Frontal cortex (tissue), 4 donors: ENCODE results near the gene NT5DC1. TPM values are rescaled to one million over a fixed set of nuclear protein-coding genes. Genes with fewer than 3 reads are reported as not detected.

Experiments used
- DNase-seq, 2 donors: peaks; one replicate each; pipeline ENCODE4 v3.0.0; 2012; ENCODE audit warnings: low spot score in 2 of 2
- FAIRE-seq: peaks from 2 replicates; lab custom pipeline; 2012; peaks lifted over from hg19 to GRCh38; lab: Jason Lieb, UNC
- total RNA-seq: library from RNA; depleted of rRNA; stranded (reverse); fragments of >200 nt; gene quantifications from one replicate; pipeline ENCODE4 v1.2.3, GENCODE V29; 2014
- donor health status: control.
- donor health status: control.
- donor health status: control.

The NT5DC1 gene
- total RNA-seq, 1 donor from 2014 or later = 4.5 TPM

DNA sequence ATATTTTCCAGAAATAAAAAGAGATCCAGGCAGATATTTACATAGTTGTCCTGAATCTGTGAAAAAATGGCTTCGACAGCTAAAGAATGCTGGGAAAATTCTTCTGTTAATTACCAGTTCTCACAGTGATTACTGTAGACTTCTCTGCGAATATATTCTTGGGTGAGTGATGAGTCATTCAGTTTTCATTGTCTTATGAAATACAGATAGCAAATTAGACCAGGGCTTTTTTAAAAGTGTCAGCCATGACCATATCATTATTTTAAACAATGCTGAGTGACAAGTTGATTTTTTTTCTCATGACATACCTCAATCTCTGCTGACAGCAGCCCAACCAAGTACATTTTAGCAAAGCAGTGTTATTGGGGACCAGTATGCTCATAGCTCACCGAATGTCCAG is 120.4 kb downstream of the NT5DC1 start:
- no peak for DNase-seq
- no peak for FAIRE-seq

DNA sequence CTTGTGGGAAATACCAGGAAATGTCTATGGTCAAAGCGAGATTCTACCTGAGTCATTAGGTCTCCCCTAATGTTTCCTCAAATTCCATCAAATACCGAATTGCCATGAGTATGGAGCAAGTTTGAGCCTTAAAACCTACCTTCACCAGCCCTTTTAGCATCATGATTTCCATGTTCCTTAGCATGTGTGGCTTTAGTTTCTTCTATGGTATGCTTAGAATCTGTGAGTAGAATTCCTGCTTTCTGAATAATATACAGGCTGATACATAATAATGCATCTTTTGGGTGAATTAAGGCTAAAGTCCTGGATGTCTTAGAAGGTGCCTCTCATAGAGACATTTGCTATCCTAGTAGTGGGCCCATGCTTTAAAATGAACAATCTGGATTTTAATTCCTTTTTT is 121.3 kb downstream of the NT5DC1 start:
- DNase-seq (no peak), FAIRE-seq (no peak)

- DNase-seq (no peak), FAIRE-seq (no peak)
These were observed 122.7 kb downstream of the NT5DC1 start for GRCh38 chr6:116223355-116223754.

DNA sequence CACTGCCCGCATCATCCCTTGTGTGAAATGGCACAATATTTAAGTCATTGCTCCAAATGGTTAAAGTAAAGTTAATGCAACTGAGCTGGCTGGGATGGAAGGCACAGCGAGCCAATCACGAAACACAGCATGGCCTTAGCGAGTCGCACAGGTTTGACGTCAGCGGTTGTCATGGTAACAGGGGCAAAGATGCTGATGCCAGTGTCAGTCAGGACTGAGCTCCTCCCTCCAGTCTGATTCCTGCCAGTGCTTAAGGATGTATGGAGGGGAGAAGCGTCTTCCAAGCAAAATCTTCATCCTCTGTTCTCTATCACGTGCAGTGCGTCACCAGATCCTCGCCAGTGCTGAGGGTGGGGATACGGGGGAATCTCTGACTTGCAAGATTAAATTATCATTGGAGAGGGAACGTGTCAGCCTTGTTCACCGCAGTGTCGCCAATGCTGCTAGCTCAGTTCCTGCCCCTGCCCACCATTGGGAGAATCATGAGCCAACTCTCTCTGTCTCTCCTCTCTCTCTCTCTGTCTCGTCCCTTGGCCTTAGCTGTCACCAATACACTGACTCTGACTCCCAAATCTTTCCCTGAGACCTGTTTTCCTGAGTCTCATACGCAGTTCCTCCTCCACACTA is 128.7 kb downstream of the NT5DC1 start:
- FAIRE-seq (peak; percentile 69), DNase-seq (peak; percentile 62 to 74)

DNA sequence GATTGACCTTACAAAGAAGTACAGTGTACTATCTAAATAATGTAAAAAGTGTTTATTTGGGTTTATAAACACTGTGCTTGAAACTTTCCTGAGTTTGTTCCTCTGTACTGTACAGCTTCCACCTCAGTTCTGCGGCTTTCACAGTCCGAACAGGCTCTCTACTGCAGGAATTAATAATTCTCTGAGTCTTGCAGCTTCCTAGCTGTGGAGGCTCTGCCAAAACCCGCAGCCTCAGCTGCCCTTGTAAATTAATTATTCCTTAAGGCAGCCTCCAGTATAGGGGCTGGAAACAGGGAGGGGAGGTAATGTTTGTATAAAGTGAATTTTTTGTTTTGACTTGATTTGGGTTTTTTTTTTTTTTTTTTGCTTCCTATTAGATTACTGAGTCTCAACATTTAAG is 134.0 kb downstream of the NT5DC1 start:
- FAIRE-seq (no peak), DNase-seq (no peak)

DNA sequence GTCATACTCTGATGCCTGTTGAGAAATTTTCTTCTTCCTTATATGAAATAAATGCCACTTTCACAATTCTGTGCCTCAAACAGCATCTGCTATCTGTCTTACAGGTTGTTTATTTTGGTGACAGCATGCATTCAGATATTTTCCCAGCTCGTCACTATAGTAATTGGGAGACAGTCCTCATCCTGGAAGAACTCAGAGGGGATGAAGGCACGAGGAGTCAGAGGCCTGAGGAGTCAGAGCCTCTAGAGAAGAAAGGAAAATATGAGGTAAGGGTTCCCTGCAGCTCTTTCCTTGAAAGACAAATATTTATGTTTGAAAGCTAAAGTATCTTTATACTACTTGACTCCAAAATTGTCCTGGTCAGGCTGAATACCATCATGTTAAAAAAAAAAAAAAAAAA is 137.4 kb downstream of the NT5DC1 start:
- FAIRE-seq (no peak), DNase-seq (no peak)

DNA sequence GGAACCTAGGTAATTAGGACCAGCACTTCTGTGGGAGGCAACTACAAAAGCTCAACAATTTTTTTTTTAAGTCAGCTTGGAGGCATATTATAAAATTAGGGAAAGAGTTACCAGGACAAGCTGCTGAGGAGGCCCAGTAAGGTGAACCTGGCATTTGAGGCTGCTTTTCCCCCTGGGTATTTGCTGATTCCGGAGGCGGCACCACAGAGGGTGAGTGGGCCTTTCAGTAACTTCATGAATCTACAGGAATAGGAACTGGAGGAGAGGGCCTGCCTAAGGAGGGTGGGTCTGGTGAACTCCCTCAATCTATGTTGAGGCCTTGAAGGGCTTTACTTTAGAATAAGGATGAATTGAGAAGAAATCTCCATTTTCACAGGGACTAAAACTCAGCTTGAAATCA is 138.6 kb downstream of the NT5DC1 start:
- FAIRE-seq (no peak), DNase-seq (no peak)

DNA sequence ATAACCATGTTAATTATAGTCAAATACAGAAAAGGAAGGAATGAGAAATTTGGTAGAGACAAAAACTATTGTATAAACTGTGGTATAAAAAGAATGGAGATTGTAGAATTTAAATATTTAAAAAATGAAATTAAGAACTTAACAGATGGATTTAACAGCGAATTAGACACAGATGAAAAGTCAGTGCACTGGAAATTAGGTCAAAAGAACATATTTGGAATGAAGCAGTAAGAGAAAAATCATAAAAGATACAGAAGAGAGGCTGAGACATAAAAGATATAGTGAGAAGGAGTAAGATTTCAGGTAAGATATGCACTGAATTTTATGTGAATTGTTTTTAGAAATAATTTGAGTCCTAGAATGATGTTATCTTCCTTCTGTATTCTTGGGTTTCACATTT is 139.2 kb downstream of the NT5DC1 start:
- no peak for DNase-seq
- FAIRE-seq = no peak

GRCh38 chr6:116244284-116244683 is 143.6 kb downstream of the NT5DC1 start:
- FAIRE-seq = no peak
- DNase-seq = no peak

DNA sequence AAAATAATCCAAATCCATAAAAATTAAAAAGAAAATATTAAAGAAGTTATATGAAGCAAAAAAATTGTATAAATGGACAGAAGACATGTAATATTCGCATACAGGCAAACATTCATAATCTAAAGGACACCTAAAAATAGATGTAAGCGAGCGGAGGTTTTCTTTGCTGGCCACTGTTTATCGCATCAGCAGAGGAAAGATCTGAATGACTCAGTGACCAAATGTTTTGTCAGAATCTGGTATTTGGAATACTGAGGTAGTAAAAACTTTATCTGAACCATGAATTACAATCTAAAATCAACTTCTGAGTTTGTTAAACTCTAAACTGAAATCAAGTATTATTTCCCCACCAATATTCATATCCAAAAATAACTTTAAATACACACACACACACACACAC is 145.4 kb downstream of the NT5DC1 start:
- no peak for FAIRE-seq
- DNase-seq = no peak

- FAIRE-seq = no peak
- DNase-seq = no peak
These were observed 146.6 kb downstream of the NT5DC1 start for GRCh38 chr6:116247285-116247684.

- FAIRE-seq (no peak), DNase-seq (no peak)
These were observed 147.9 kb downstream of the NT5DC1 start for GRCh38 chr6:116248577-116248976.

GRCh38 chr6:116251568-116252384 is 151.1 kb downstream of the NT5DC1 start:
- FAIRE-seq (no peak), DNase-seq (no peak)

- FAIRE-seq (no peak), DNase-seq (no peak)
These were observed 152.5 kb downstream of the NT5DC1 start for GRCh38 chr6:116253188-116253504.

DNA sequence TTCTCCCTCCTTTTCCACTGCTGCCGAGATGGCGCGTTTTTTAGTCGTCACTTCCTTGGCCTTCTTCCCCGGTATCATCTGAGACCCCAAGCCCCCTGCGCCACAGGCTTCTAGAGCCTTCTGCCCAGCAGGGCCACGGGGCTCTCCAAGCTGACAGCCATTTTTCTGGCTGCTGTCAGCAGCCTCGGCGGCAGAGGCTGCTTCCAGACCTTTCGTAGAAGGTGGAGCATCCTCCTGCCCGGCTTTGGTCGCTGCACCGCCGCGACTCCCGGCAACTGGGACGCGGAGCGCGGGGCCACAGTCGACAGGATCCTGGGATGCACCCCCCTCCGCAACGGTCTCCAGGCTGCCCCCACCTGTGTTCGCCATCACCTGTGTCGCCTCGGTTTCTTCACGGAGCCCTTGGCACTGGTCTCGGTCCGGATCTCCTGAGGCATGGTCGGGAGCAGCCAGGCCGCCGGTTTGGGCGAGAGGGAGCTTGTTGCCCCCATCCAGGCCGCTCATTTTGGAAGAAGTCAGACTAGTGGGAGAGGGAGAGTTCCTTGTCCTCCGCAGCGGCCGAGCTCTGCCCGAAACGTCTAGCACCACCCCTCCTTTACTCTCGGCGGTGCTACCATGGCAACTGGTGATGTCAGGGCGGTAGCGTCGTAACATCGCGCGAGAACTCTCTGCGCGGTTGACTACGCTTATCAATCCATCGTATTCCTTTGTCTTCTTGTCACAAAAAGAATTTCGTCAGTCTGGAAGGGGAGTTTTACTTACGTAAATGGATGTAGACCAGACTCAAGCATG is 153.0 kb downstream of the NT5DC1 start, which contains the start of gene TSPYL4:
Gene TSPYL4 (minus strand): TSS at position 571 of the 792 bp plus-strand sequence. CDS start 67 bp downstream, at position 504.
- DNase-seq = peak; percentile 74 to 87
- no peak for FAIRE-seq

- DNase-seq = no peak
- FAIRE-seq = no peak
These were observed 153.8 kb downstream of the NT5DC1 start for GRCh38 chr6:116254297-116255056.

DNA sequence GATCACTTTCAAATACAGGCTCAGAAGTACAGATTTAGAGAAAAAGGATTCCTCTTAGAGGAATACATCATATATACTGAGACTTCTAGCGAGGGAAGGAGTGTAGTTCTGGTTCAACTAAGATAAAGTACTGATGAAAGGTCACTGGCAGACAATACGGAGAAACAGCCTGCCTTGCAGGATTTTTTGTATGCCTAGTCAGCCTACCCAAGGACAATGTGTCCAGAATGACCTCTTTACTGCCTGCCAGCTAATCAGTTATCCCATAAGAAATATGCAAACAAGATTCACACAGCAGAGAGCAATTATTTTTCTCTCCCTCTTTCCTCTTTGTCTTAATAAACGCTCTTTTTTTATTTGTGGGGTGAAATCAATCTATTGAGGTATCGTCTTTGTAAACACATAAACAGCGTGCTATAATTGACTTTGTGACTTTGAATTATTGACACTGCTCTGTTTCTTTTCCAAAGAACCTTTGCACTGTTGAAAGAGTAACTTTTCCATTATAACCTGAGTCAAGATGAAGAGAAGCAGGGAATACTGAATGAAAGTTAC is 154.7 kb downstream of the NT5DC1 start:
- no peak for FAIRE-seq

DNA sequence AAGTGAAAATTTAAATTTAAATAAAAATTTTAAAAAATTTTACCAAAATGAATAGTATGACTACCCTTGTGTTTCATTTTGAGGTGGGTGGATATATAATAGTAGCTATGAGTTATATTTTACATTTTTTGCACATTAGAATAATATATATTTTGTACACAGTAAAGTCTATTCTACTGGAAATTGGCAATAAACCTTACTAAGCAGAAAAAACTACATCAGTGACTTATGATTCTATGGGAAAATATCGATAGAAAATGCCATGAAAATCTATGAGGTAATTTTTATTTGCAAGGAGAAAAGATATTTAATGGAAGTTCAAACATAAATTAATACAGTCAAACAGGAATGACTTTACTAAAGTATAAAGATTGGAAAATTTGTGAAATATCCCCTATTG is 156.0 kb downstream of the NT5DC1 start:
- no peak for FAIRE-seq
- DNase-seq = no peak

More for the DNA sequence above, 154.7 kb downstream of the NT5DC1 start:
- no peak for DNase-seq

DNA sequence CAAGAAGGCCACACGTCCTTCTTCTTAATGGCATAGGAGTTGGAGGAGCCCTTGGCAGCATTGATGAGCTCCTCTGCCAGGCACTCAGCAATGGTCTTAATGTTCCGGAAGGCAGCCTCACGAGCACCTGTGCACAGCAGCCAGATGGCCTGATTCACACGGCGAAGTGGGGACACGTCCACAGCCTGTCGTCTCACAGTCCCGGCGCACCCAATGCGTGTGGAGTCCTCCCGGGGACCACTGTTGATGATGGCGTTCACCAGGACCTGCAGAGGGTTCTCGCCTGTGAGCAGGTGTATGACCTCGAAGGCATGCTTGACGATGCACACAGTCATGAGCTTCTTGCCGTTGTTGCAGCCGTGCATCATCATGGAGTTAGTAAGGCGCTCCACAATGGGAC is 157.9 kb downstream of the NT5DC1 start:
- DNase-seq = no peak
- FAIRE-seq = no peak

DNA sequence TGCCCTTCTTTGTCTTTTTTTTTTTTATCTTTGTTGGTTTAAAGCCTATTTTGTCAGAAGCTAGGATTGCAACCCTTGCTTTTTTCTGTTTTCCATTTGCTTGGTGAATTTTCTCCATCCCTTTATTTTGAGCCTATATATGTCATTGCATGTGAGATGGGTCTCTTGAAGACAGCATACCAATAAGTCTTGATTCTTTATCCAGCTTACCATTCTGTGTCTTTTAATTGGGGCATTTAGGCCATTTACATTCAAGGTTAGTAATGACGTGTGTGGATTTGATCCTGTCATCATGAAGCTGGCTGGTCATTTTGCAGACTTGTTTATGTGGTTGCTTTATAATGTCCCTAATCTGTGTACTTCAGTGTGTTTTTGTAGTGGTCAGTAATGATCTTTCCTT is 162.7 kb downstream of the NT5DC1 start:
- FAIRE-seq = no peak
- no peak for DNase-seq
